Large intestine (tissue), 3 donors: ENCODE data around the gene MYH7. TPM values are rescaled to one million over a fixed set of nuclear protein-coding genes. Genes with fewer than 3 reads are reported as not detected.

ENCODE experiments used
- DNase-seq, 2 donors: peaks; one replicate each; pipeline versions ENCODE4 v3.0.0 to v3.0.0-alpha.2; 2013
- H3K27ac ChIP-seq: one replicate; pipeline ENCODE4 v1.5.1; 2013; ENCODE audit warnings: low read length
- H3K27me3 ChIP-seq: 2 replicates; pipeline ENCODE4 v1.6.1; 2013; ENCODE audit warnings: low read length; ENCODE audit not compliant: control insufficient read depth, insufficient read depth
- H3K36me3 ChIP-seq: 2 replicates; pipeline ENCODE4 v1.6.1; 2013; ENCODE audit warnings: low read length; ENCODE audit not compliant: control insufficient read depth, insufficient read depth
- H3K4me1 ChIP-seq: one replicate; pipeline ENCODE4 v1.6.1; 2013; ENCODE audit warnings: low read length; ENCODE audit not compliant: control insufficient read depth, insufficient read depth
- H3K4me3 ChIP-seq: one replicate; pipeline ENCODE4 v1.5.1; 2013; ENCODE audit warnings: low read length
- H3K9me3 ChIP-seq: one replicate; pipeline ENCODE4 v1.6.1; 2013; ENCODE audit warnings: mild to moderate bottlenecking, low read depth, low read length, moderate library complexity; ENCODE audit not compliant: control insufficient read depth
- WGBS: methylation state at CpG from one replicate; pipeline ENCODE4 v1.1.5; 2013; ENCODE audit warnings: low lambda C conversion rate; ENCODE audit not compliant: insufficient coverage; 5-methylcytosine and 5-hydroxymethylcytosine counted together
- polyA plus RNA-seq: library from polyadenylated mRNA; unstranded; fragments of 120-200 nt; gene quantifications from one replicate; pipeline ENCODE4 v1.2.1, GENCODE V29; 2013

Gene MYH7
- polyA plus RNA-seq, 1 donor, result 0.91 TPM

GRCh38 chr14:23370221-23370620, 65.2 kb downstream of the MYH7 start:
- Histone ChIP-seq H3K27ac (no peak overlapping the region), H3K9me3 (no peaks in the 10 kb centered on the region), H3K27me3 (no peaks in the 10 kb centered on the region), H3K36me3 (no peaks in the 10 kb centered on the region), H3K4me1 (peaks cover 3% of the 10 kb centered on the region), H3K4me3 (no peak overlapping the region)
- WGBS, result no CpG with 5 or more reads among the region's 1 CpG
- DNase-seq, result no peak

DNA sequence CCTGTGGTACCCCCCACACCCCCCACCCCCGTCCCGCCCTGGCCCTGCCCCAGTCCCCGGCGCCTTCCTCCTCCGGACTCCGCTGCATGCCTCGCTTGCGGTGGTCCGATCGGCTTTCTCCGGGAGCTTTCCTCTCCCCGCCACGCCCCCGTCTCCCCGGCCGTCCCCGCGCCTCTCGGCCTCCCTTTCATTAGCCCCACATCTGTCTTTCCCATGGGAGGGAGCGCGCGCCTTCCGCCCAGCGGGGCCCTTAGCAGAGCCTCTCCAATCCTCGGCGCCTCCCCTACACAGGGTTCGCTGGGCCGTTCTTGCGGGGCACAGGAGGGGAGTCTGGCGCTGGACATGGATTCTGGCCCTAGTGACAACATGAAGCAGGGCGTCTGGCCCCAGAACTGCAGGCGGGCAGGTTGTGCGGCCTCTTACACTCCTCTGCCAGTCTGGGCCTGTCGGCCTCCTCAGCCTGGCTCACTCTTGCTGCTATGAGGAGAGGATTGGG, 69.0 kb downstream of the MYH7 start:
- Histone ChIP-seq H3K36me3 (peaks cover 2% of the 10 kb centered on the region), H3K4me1 (peaks cover 10% of the 10 kb centered on the region), H3K9me3 (no peaks in the 10 kb centered on the region), H3K27me3 (peaks cover 11% of the 10 kb centered on the region), H3K4me3 (peak overlapping the region; percentile 2), H3K27ac (peak overlapping the region; percentile 82)
- DNase-seq, result peak; percentile 54 to 78
- WGBS, result no CpG with 5 or more reads among the region's 34 CpGs

DNA sequence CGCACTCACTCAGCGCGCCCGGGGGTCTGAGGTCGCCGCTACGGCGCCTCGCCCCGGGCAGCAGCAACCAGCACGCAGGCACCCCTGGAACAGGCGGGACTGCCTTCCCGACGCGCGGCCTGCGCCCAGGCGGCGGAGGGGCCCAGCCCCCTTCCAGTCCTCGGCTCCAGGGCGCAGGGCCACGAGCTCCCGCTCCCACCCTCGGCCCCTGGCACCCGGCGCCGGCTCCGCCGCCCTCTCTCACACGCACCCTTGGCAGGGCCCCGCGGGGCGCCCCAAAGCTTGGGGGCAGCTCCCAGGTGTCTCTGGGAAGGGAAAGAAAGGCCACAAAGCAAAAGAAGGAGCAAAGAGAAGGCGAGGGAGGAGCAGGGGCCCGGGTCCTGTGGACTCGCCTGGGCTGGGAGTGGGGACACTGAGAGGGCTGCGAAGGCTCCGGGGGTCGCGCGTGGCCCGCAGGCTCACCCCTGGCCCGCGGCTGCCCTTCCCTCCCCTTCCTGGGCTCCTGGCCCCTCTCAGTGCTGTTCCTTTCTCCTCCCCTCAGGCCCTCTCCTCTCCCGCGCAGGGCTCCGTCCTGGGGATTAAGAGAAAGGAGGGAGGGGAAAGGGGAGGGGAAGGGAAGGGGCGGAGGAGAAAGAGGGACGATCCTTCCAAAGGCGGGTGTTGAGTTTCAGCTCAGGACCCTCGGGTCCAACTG, 69.6 kb downstream of the MYH7 start:
- WGBS, result no CpG with 5 or more reads among the region's 51 CpGs
- peaks cover 2% of the 10 kb centered on the region for H3K36me3 ChIP-seq
- no peaks in the 10 kb centered on the region for H3K9me3 ChIP-seq
- H3K4me1 ChIP-seq, result peaks cover 10% of the 10 kb centered on the region
- DNase-seq, result peak; percentile 51 to 83
- peak overlapping the region; percentile 56 for H3K4me3 ChIP-seq
- H3K27me3 ChIP-seq, result peaks cover 11% of the 10 kb centered on the region
- H3K27ac ChIP-seq, result peak overlapping the region; percentile 87

DNA sequence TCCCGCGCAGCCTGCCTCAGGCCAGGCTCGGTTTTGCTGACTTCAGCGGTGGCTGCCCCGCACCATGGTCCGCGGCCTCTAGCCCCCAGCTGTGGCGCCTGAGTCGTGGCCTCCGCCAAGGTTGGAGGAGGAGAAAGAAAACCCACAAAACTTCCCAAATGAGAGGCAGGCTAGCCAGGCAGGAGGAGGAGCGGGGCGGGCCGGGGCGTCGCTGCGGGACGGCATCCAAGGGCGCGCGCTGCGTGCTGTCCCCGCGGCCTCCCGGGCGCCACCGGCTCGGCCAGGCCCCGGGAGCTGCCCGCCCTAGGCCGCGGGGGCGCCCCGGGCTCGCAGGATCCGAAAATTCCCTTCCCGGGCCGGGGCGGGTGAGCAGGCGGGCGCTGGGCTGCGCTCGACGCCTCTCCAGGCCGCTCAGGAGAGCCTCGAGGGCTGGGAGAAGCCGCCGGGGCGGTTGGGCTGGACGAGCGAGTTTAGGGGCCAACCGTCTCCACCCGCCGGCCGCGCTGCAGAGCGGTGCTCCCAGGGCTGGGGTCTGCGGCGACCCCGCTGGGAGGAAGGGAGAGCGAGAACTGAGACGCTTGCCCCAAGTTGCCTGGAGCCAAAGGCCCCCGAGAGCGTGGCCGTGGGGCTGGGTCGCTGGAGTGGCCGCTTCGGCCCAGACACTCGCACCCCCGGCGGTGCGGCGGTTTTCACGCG, 70.3 kb downstream of the MYH7 start, which contains the start of gene EFS:
Gene EFS, minus strand, starts transcription at position 137 of the 696 bp plus-strand sequence. CDS start 147 bp downstream, outside the sequence.
- no peaks in the 10 kb centered on the region for H3K9me3 ChIP-seq
- H3K27me3 ChIP-seq, result peaks cover 11% of the 10 kb centered on the region
- WGBS, result no CpG with 5 or more reads among the region's 74 CpGs
- H3K4me3 ChIP-seq, result peak within 1 kb of the TSS; percentile 56
- H3K36me3 ChIP-seq, result peaks cover 3% of the 10 kb centered on the region
- H3K27ac ChIP-seq, result peak within 1 kb of the TSS; percentile 87
- peak in 1 of 2 donors; percentile 69 for DNase-seq
- H3K4me1 ChIP-seq, result peaks cover 10% of the 10 kb centered on the region

GRCh38 chr14:23364164-23365035, 71.1 kb downstream of the MYH7 start:
- H3K4me3 ChIP-seq, result peak overlapping the region; percentile 51

More at GRCh38 chr14:23364164-23365035, 71.1 kb downstream of the MYH7 start:
- H3K27me3 ChIP-seq, result peaks cover 11% of the 10 kb centered on the region
- H3K4me1 ChIP-seq, result peaks cover 10% of the 10 kb centered on the region
- no peaks in the 10 kb centered on the region for H3K9me3 ChIP-seq
- H3K36me3 ChIP-seq, result peaks cover 8% of the 10 kb centered on the region
- H3K27ac ChIP-seq, result peak overlapping the region; percentile 51
- WGBS, result 42% methylated on average over 6 of the region's 21 CpGs
- DNase-seq, result peak in 1 of 2 donors; percentile 27

Other genes with a start within 250 kb of the MYH7 start
- 0.34 TPM for gene RNF212B, start 197.7 kb downstream of the MYH7 start, polyA plus RNA-seq
- gene HOMEZ, start 149.5 kb downstream of the MYH7 start, polyA plus RNA-seq, result 15.7 TPM
- 27.3 TPM for gene PPP1R3E, start 132.8 kb downstream of the MYH7 start, polyA plus RNA-seq
- gene BCL2L2, start 128.8 kb downstream of the MYH7 start, polyA plus RNA-seq, result 53.8 TPM
- gene PABPN1, start 114.2 kb downstream of the MYH7 start, polyA plus RNA-seq, result 199 TPM
- gene SLC22A17, start 82.8 kb downstream of the MYH7 start, polyA plus RNA-seq, result 46.9 TPM
- 19.0 TPM for gene EFS, start 70.5 kb downstream of the MYH7 start, polyA plus RNA-seq
- gene IL25, start 62.9 kb downstream of the MYH7 start, polyA plus RNA-seq, result not detected
- 3.4 TPM for gene CMTM5, start 58.6 kb downstream of the MYH7 start, polyA plus RNA-seq
- gene MYH6, start 27.4 kb downstream of the MYH7 start, polyA plus RNA-seq, result 0.03 TPM
- gene NGDN, start 34.0 kb upstream of the MYH7 start, polyA plus RNA-seq, result 48.3 TPM
- 4.1 TPM for gene ZFHX2, start 116.1 kb upstream of the MYH7 start, polyA plus RNA-seq
- gene THTPA, start 120.6 kb upstream of the MYH7 start, polyA plus RNA-seq, result 34.8 TPM
- gene AP1G2, start 132.1 kb upstream of the MYH7 start, polyA plus RNA-seq, result 166 TPM
- gene JPH4, start 143.1 kb upstream of the MYH7 start, polyA plus RNA-seq, result 6.6 TPM
- gene DHRS2, start 200.7 kb upstream of the MYH7 start, polyA plus RNA-seq, result 0.84 TPM